ENCODE data around the gene PACRG.
"Not testable (repeated sequence)": the region's sequence is repeated elsewhere in the genome, so short reads cannot be mapped to it uniquely, and the experiment has no call there.

Gene PACRG

GRCh38 chr6:162727322-162728182 lies at the start of gene PACRG, which contains the start of gene PRKN:
TSS of gene PACRG (plus strand) at chr6:162727974.
TSS of gene PRKN (minus strand) at chr6:162727766.
- Histone ChIP-seq H3K36me3 (ENCODE audit: control insufficient read depth, insufficient read depth, low read length) (no peaks in the 10 kb centered on the region), H3K4me1 (ENCODE audit: control insufficient read depth, insufficient read depth, low read length) (peaks cover 17% of the 10 kb centered on the region), H3K9ac (ENCODE audit: low read length) (peak within 1 kb of the TSS; percentile 90)

GRCh38 chr6:162678896-162679295 lies 48.9 kb upstream of the PACRG start:
- H3K36me3 ChIP-seq (ENCODE audit: control insufficient read depth, insufficient read depth, low read length); H3K9me3 ChIP-seq (ENCODE audit: control insufficient read depth, low read length); H3K4me1 ChIP-seq (ENCODE audit: control insufficient read depth, insufficient read depth, low read length); H3K4me3 ChIP-seq (ENCODE audit: low read length); H3K27me3 ChIP-seq (ENCODE audit: control insufficient read depth, insufficient read depth, low read length); H3K9ac ChIP-seq (ENCODE audit: low read length): not testable (repeated sequence)

More at GRCh38 chr6:162727322-162728182, at the start of gene PACRG, which contains the start of gene PRKN:
- peak within 1 kb of the TSS; percentile 58 for H3K4me3 ChIP-seq (ENCODE audit: low read length)
- no peaks in the 10 kb centered on the region for H3K27me3 ChIP-seq (ENCODE audit: control insufficient read depth, insufficient read depth, low read length)
- no peaks in the 10 kb centered on the region for H3K9me3 ChIP-seq (ENCODE audit: control insufficient read depth, low read length)

GRCh38 chr6:162679681-162680080 lies 48.1 kb upstream of the PACRG start:
- H3K36me3 ChIP-seq (ENCODE audit: control insufficient read depth, insufficient read depth, low read length) = no peaks in the 10 kb centered on the region
- H3K4me3 ChIP-seq (ENCODE audit: low read length) = no peak overlapping the region
- H3K9ac ChIP-seq (ENCODE audit: low read length) = no peak overlapping the region
- no peaks in the 10 kb centered on the region for H3K9me3 ChIP-seq (ENCODE audit: control insufficient read depth, low read length)
- peaks cover 3% of the 10 kb centered on the region for H3K4me1 ChIP-seq (ENCODE audit: control insufficient read depth, insufficient read depth, low read length)
- H3K27me3 ChIP-seq (ENCODE audit: control insufficient read depth, insufficient read depth, low read length) = no peaks in the 10 kb centered on the region

GRCh38 chr6:162680367-162680766 lies 47.4 kb upstream of the PACRG start:
- H3K36me3 ChIP-seq (ENCODE audit: control insufficient read depth, insufficient read depth, low read length) = no peaks in the 10 kb centered on the region
- no peaks in the 10 kb centered on the region for H3K9me3 ChIP-seq (ENCODE audit: control insufficient read depth, low read length)
- no peaks in the 10 kb centered on the region for H3K27me3 ChIP-seq (ENCODE audit: control insufficient read depth, insufficient read depth, low read length)
- no peak overlapping the region for H3K4me3 ChIP-seq (ENCODE audit: low read length)
- H3K4me1 ChIP-seq (ENCODE audit: control insufficient read depth, insufficient read depth, low read length) = peaks cover 3% of the 10 kb centered on the region
- no peak overlapping the region for H3K9ac ChIP-seq (ENCODE audit: low read length)

- no peak overlapping the region for H3K4me3 ChIP-seq (ENCODE audit: low read length)
- H3K9me3 ChIP-seq (ENCODE audit: control insufficient read depth, low read length) = no peaks in the 10 kb centered on the region
- H3K36me3 ChIP-seq (ENCODE audit: control insufficient read depth, insufficient read depth, low read length) = no peaks in the 10 kb centered on the region
Measured at GRCh38 chr6:162680871-162681270, 46.9 kb upstream of the PACRG start.

GRCh38 chr6:162681447-162681846 lies 46.3 kb upstream of the PACRG start:
- H3K4me3 ChIP-seq (ENCODE audit: low read length) = no peak overlapping the region
- no peaks in the 10 kb centered on the region for H3K9me3 ChIP-seq (ENCODE audit: control insufficient read depth, low read length)
- H3K9ac ChIP-seq (ENCODE audit: low read length) = no peak overlapping the region
- no peaks in the 10 kb centered on the region for H3K36me3 ChIP-seq (ENCODE audit: control insufficient read depth, insufficient read depth, low read length)
- H3K27me3 ChIP-seq (ENCODE audit: control insufficient read depth, insufficient read depth, low read length) = no peaks in the 10 kb centered on the region
- H3K4me1 ChIP-seq (ENCODE audit: control insufficient read depth, insufficient read depth, low read length) = peaks cover 3% of the 10 kb centered on the region

More at GRCh38 chr6:162680871-162681270, 46.9 kb upstream of the PACRG start:
- H3K27me3 ChIP-seq (ENCODE audit: control insufficient read depth, insufficient read depth, low read length) = no peaks in the 10 kb centered on the region
- no peak overlapping the region for H3K9ac ChIP-seq (ENCODE audit: low read length)
- H3K4me1 ChIP-seq (ENCODE audit: control insufficient read depth, insufficient read depth, low read length) = peaks cover 3% of the 10 kb centered on the region

GRCh38 chr6:162683135-162683534 lies 44.6 kb upstream of the PACRG start:
- peaks cover 3% of the 10 kb centered on the region for H3K4me1 ChIP-seq (ENCODE audit: control insufficient read depth, insufficient read depth, low read length)
- H3K9ac ChIP-seq (ENCODE audit: low read length) = no peak overlapping the region
- no peak overlapping the region for H3K4me3 ChIP-seq (ENCODE audit: low read length)

GRCh38 chr6:162684052-162684451 lies 43.7 kb upstream of the PACRG start:
- H3K9me3 ChIP-seq (ENCODE audit: control insufficient read depth, low read length) = no peaks in the 10 kb centered on the region

More at GRCh38 chr6:162683135-162683534, 44.6 kb upstream of the PACRG start:
- H3K9me3 ChIP-seq (ENCODE audit: control insufficient read depth, low read length) = no peaks in the 10 kb centered on the region
- no peaks in the 10 kb centered on the region for H3K27me3 ChIP-seq (ENCODE audit: control insufficient read depth, insufficient read depth, low read length)
- no peaks in the 10 kb centered on the region for H3K36me3 ChIP-seq (ENCODE audit: control insufficient read depth, insufficient read depth, low read length)

GRCh38 chr6:162684961-162685360 lies 42.8 kb upstream of the PACRG start:
- H3K9ac ChIP-seq (ENCODE audit: low read length) = no peak overlapping the region
- no peaks in the 10 kb centered on the region for H3K9me3 ChIP-seq (ENCODE audit: control insufficient read depth, low read length)
- no peaks in the 10 kb centered on the region for H3K36me3 ChIP-seq (ENCODE audit: control insufficient read depth, insufficient read depth, low read length)
- H3K27me3 ChIP-seq (ENCODE audit: control insufficient read depth, insufficient read depth, low read length) = no peaks in the 10 kb centered on the region
- peaks cover 3% of the 10 kb centered on the region for H3K4me1 ChIP-seq (ENCODE audit: control insufficient read depth, insufficient read depth, low read length)
- H3K4me3 ChIP-seq (ENCODE audit: low read length) = no peak overlapping the region

More at GRCh38 chr6:162684052-162684451, 43.7 kb upstream of the PACRG start:
- Histone ChIP-seq H3K27me3 (ENCODE audit: control insufficient read depth, insufficient read depth, low read length) (no peaks in the 10 kb centered on the region), H3K36me3 (ENCODE audit: control insufficient read depth, insufficient read depth, low read length) (no peaks in the 10 kb centered on the region), H3K9ac (ENCODE audit: low read length) (no peak overlapping the region), H3K4me1 (ENCODE audit: control insufficient read depth, insufficient read depth, low read length) (peaks cover 3% of the 10 kb centered on the region), H3K4me3 (ENCODE audit: low read length) (no peak overlapping the region)

GRCh38 chr6:162685586-162685985 lies 42.2 kb upstream of the PACRG start:
- H3K27me3 ChIP-seq (ENCODE audit: control insufficient read depth, insufficient read depth, low read length) = no peaks in the 10 kb centered on the region
- no peak overlapping the region for H3K9ac ChIP-seq (ENCODE audit: low read length)
- no peaks in the 10 kb centered on the region for H3K36me3 ChIP-seq (ENCODE audit: control insufficient read depth, insufficient read depth, low read length)

GRCh38 chr6:162688751-162689345 lies 38.9 kb upstream of the PACRG start:
- H3K9ac ChIP-seq (ENCODE audit: low read length) = no peak overlapping the region
- no peaks in the 10 kb centered on the region for H3K36me3 ChIP-seq (ENCODE audit: control insufficient read depth, insufficient read depth, low read length)
- H3K4me1 ChIP-seq (ENCODE audit: control insufficient read depth, insufficient read depth, low read length) = no peaks in the 10 kb centered on the region
- H3K27me3 ChIP-seq (ENCODE audit: control insufficient read depth, insufficient read depth, low read length) = no peaks in the 10 kb centered on the region
- H3K4me3 ChIP-seq (ENCODE audit: low read length) = no peak overlapping the region
- no peaks in the 10 kb centered on the region for H3K9me3 ChIP-seq (ENCODE audit: control insufficient read depth, low read length)

More at GRCh38 chr6:162685586-162685985, 42.2 kb upstream of the PACRG start:
- Histone ChIP-seq H3K4me1 (ENCODE audit: control insufficient read depth, insufficient read depth, low read length) (peaks cover 3% of the 10 kb centered on the region), H3K4me3 (ENCODE audit: low read length) (no peak overlapping the region), H3K9me3 (ENCODE audit: control insufficient read depth, low read length) (no peaks in the 10 kb centered on the region)

- Histone ChIP-seq H3K27me3 (ENCODE audit: control insufficient read depth, insufficient read depth, low read length) (no peaks in the 10 kb centered on the region), H3K4me1 (ENCODE audit: control insufficient read depth, insufficient read depth, low read length) (no peaks in the 10 kb centered on the region), H3K36me3 (ENCODE audit: control insufficient read depth, insufficient read depth, low read length) (no peaks in the 10 kb centered on the region), H3K9me3 (ENCODE audit: control insufficient read depth, low read length) (no peaks in the 10 kb centered on the region), H3K4me3 (ENCODE audit: low read length) (no peak overlapping the region), H3K9ac (ENCODE audit: low read length) (no peak overlapping the region)
Measured at GRCh38 chr6:162690158-162690557, 37.6 kb upstream of the PACRG start.
